ENCODE data around the gene SPOPL.

Gene SPOPL

DNA sequence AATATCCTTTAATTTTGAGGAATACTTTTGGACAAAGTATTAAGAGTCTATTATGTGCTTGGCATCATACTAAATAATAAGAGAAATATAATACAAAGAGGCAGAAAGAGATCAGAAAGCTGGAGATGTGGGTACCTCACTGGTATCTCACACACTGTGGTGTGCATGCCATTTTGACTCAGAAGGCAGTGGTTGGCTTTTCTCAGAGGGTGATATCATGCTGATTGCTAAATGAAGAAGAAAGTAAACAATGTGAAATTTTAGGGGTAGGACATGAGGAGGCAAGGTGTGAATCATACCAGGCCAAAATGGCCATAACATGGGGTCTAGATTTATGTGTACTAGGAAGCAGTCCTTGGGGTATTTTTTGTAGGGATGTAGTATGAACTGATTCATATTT lies 16.6 kb upstream of the SPOPL start:
- TF ChIP-seq, protein P1, sequence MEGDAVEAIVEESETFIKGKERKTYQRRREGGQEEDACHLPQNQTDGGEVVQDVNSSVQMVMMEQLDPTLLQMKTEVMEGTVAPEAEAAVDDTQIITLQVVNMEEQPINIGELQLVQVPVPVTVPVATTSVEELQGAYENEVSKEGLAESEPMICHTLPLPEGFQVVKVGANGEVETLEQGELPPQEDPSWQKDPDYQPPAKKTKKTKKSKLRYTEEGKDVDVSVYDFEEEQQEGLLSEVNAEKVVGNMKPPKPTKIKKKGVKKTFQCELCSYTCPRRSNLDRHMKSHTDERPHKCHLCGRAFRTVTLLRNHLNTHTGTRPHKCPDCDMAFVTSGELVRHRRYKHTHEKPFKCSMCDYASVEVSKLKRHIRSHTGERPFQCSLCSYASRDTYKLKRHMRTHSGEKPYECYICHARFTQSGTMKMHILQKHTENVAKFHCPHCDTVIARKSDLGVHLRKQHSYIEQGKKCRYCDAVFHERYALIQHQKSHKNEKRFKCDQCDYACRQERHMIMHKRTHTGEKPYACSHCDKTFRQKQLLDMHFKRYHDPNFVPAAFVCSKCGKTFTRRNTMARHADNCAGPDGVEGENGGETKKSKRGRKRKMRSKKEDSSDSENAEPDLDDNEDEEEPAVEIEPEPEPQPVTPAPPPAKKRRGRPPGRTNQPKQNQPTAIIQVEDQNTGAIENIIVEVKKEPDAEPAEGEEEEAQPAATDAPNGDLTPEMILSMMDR (IDR thresholded peaks at IDR 0.05; ENCODE audit: borderline replicate concordance, insufficient read depth, low read depth, low read length) = no peak
- H3K4me3 ChIP-seq (ENCODE audit: low read depth, low read length) = no peak overlapping the region

DNA sequence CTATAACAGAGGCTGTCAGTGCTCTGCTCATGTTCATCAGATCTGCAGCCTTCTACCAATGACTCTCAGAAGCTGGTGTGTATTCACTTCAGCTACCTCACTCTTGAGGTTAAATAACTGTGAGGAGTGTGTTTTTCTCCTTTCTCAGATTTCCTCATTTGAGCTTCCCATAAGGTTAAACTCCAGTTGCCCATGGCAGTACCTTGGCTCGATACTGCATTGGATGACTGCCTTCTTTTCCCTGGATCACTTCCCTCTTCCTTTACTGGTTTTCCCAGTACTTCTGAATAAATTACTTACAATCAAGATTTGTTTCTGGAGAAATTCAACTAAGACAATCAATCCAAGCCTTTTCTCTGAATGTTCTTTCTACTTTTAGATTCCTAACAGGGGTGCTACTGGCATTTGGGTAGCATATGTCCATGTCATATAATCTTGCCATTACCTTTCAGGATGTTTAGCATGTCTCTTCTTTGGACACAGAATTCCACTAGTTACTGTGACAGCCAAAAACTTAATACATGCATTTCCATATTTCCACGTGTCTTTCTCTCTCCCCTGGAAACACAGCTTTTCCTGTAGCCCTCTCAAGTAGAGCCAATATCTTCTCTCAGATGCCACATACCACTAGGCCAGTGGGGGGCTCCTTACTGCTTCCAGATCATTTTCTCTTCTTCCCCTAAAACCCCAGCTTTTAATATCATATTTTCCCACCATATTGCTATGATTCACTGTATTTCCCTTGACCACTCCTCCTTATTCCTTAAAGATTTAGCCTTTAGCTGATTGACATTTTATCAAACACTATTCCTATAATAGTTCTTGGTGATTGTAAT lies 15.0 kb upstream of the SPOPL start:
- TF ChIP-seq, protein P1 (IDR thresholded peaks at IDR 0.05; ENCODE audit: borderline replicate concordance, insufficient read depth, low read depth, low read length) = peak; percentile 22; the same call in 1 of the 2 replicates
- no peak overlapping the region for H3K4me3 ChIP-seq (ENCODE audit: low read depth, low read length)

DNA sequence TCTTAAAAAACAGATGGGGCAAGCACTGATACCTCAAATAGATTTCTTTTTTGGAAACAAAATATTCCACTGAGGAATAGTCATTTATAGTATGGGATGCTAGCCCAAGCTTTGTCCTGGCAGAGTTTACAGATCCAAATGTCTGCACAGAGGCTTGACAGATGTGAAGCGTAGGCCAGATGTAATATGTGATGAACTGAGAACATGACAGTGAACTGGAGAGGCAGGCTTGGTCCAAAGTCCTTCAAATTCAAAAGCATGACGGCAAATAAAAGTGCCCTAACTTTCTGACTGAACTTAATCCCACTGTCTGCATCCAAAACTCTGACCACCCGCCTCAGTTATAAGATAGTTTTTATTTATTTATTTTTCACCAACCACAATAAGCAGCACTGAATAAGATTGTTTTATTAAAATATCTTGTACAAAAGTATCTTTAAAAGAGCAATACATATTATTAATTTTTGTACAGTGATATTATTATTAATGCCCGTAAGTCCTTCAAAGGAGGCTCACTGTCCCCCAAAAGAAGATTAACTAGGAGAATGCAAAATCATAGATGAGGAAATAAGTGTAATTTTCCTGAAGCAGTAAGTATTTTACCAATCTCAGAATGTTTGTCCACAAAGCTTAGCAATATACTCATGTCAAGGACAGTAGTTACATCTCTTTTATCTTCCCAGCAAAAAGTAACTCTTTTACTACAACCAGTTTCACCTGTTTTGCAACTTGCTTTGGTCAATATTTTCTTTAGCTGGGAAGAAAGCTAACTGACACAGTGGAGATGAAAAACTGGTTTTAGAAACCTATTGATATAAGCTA lies 10.7 kb upstream of the SPOPL start:
- no peak overlapping the region for H3K4me3 ChIP-seq (ENCODE audit: low read depth, low read length)

DNA sequence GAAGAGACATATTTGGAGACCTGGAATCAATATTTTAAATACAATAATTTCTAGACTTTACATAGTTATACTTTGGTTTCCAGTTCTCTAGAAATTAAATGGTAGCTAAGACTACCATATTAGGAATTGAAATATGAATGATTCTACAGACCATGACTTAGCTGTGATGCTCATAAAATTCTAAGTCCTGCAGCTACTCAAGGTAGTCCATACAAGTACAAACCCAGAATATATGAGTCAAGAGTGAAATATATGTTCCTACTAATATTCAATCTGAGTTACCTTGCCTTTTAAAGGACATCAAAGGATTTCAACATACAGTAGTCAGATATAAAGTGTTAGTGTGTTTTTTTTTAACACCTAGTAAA lies 10.1 kb upstream of the SPOPL start:
- H3K4me3 ChIP-seq (ENCODE audit: low read depth, low read length) = no peak overlapping the region
- TF ChIP-seq, protein P1 (IDR thresholded peaks at IDR 0.05; ENCODE audit: borderline replicate concordance, insufficient read depth, low read depth, low read length) = no peak

More for the DNA sequence above, 10.7 kb upstream of the SPOPL start:
- TF ChIP-seq, protein P1 (IDR thresholded peaks at IDR 0.05; ENCODE audit: borderline replicate concordance, insufficient read depth, low read depth, low read length) = no peak

DNA sequence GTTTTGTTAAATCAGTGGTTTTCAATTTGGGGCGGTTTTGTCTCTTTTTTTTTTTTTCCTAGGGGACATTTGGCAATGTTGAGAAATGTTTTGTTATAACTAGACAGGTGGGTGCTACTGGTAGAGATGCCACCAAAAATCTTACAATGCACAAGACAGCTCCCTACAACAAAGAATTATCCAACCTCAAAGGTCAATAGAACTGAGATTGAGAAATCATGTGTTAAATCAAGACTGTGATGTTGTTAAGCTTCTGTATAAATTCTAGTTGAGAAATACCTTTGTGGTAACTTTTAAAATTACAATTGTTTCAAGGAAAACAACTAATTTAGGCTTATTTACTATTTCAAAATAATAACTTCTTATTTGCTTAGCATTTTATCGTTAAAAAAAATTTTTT lies 9.4 kb upstream of the SPOPL start:
- TF ChIP-seq, protein P1 (IDR thresholded peaks at IDR 0.05; ENCODE audit: borderline replicate concordance, insufficient read depth, low read depth, low read length) = no peak
- H3K4me3 ChIP-seq (ENCODE audit: low read depth, low read length) = no peak overlapping the region

DNA sequence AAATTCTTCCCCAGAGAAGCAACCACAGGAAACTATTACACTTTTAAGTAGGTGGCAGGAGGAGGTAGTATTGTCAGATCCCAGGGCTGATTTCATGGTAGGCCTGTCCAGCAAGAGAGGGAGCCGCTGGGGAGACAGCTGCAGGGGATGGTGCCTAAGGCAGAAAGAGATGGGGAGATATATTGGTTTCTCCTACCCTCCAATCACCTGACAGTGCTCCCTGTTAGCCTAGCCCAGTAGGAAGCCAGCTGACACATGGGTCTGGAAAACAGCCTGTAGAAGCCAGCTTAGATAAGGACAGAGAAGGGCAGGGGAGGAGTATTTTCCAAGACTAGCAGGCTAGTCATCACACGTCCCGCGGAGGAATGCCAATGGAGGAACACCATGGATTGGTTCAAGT lies 8.2 kb upstream of the SPOPL start:
- H3K4me3 ChIP-seq (ENCODE audit: low read depth, low read length) = no peak overlapping the region
- TF ChIP-seq, protein P1 (IDR thresholded peaks at IDR 0.05; ENCODE audit: borderline replicate concordance, insufficient read depth, low read depth, low read length) = no peak
